Fibroblast of lung (primary cell): Measurements from ENCODE around the gene KLHDC4.

Experiments used
- EZH2 ChIP-seq: IDR thresholded peaks from 2 replicates; pipeline ENCODE4 v1.5.1; 2012; ENCODE audit warnings: low read length, control low read depth, mild to moderate bottlenecking; ENCODE audit errors: missing control alignments
- TF ChIP-seq, protein P1 (sequence below), 2 donors: IDR thresholded peaks in 1 of 2; conservative IDR thresholded peaks in 1 of 2; 1 replicate in 1 of 2; 2 replicates in 1 of 2; pipeline ENCODE4 v1.5.1; 2011 to 2012; ENCODE audit warnings: low read length in 2 of 2, control low read depth in 1 of 2, inconsistent platforms in 1 of 2, low read depth in 1 of 2, mild to moderate bottlenecking in 1 of 2

DNA sequence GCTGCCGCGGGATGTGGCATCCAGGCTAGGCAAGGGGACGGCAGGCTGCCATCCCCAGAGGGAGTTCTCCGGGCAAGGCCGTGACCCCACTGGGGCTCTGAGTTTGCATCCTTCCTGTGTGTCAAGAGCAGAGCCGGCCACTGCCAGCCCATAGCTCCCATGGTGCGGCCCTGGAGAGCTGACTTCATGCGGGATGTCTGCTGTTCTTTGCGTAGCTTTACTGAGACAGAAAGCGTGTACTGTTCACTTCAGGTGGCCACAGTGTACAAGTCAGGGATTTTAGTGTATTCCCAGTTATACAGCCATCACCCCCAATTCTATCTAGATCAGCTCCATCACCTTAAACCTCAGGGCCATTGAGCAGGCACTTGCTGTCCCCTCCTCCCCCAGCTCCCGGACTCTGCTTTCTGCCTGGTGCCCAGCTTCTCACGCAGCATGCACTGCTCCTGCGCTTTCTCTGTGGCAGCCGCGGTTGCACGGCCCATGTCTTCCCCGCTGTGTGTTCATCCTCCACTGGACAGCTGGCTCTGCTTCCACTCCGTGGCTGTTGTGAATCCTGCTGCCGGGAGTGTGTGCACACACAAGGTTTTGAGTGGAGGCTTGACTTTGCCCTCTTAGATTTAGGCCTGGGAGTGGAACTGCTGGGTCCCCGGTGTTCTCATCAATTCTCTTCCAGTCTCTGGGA lies 71.2 kb downstream of the KLHDC4 start:
- TF ChIP-seq, protein P1, sequence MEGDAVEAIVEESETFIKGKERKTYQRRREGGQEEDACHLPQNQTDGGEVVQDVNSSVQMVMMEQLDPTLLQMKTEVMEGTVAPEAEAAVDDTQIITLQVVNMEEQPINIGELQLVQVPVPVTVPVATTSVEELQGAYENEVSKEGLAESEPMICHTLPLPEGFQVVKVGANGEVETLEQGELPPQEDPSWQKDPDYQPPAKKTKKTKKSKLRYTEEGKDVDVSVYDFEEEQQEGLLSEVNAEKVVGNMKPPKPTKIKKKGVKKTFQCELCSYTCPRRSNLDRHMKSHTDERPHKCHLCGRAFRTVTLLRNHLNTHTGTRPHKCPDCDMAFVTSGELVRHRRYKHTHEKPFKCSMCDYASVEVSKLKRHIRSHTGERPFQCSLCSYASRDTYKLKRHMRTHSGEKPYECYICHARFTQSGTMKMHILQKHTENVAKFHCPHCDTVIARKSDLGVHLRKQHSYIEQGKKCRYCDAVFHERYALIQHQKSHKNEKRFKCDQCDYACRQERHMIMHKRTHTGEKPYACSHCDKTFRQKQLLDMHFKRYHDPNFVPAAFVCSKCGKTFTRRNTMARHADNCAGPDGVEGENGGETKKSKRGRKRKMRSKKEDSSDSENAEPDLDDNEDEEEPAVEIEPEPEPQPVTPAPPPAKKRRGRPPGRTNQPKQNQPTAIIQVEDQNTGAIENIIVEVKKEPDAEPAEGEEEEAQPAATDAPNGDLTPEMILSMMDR (conservative IDR thresholded peaks at IDR 0.05 in 1 of 2, IDR thresholded peaks at IDR 0.05 in 1 of 2; ENCODE audit: low read depth in 1 of 2, low read length in 2 of 2) = no peak
- no peak for TF ChIP-seq EZH2
